GM19467 (cell line): ENCODE measurements around the gene WNT7A.

Source experiments
- ATAC-seq: cut with Tn5 transposase; IDR thresholded peaks from one replicate; pipeline ENCODE4 v1.9.1; 2021; ENCODE audit warnings: mild to moderate bottlenecking, moderate library complexity; ENCODE audit not compliant: unreplicated experiment

Gene WNT7A

GRCh38 chr3:13798401-13798800 lies 81.5 kb downstream of the WNT7A start:
- no peak for ATAC-seq

GRCh38 chr3:13796701-13797460 lies 83.0 kb downstream of the WNT7A start:
- ATAC-seq, result no peak

- no peak for ATAC-seq
Observed at GRCh38 chr3:13795816-13796215, 84.1 kb downstream of the WNT7A start.

- no peak for ATAC-seq
Observed at GRCh38 chr3:13794322-13794721, 85.5 kb downstream of the WNT7A start.

- no peak for ATAC-seq
Observed at GRCh38 chr3:13793451-13793850, 86.4 kb downstream of the WNT7A start.

- ATAC-seq, result no peak
Observed at GRCh38 chr3:13792512-13793371, 87.1 kb downstream of the WNT7A start.

GRCh38 chr3:13792051-13792490 lies 87.8 kb downstream of the WNT7A start:
- ATAC-seq, result no peak

- ATAC-seq, result no peak
Observed at GRCh38 chr3:13791198-13792050, 88.4 kb downstream of the WNT7A start.

- ATAC-seq, result no peak
Observed at GRCh38 chr3:13790376-13791197, 89.3 kb downstream of the WNT7A start.

- no peak for ATAC-seq
Observed at GRCh38 chr3:13788522-13789424, 91.1 kb downstream of the WNT7A start.

- ATAC-seq, result no peak
Observed at GRCh38 chr3:13787533-13788132, 92.2 kb downstream of the WNT7A start.

- no peak for ATAC-seq
Observed at GRCh38 chr3:13786811-13787210, 93.1 kb downstream of the WNT7A start.

GRCh38 chr3:13785853-13786436 lies 93.9 kb downstream of the WNT7A start:
- ATAC-seq, result no peak

GRCh38 chr3:13785351-13785750 lies 94.5 kb downstream of the WNT7A start:
- no peak for ATAC-seq

GRCh38 chr3:13783476-13783875 lies 96.4 kb downstream of the WNT7A start:
- no peak for ATAC-seq

- no peak for ATAC-seq
Observed at GRCh38 chr3:13782501-13782900, 97.4 kb downstream of the WNT7A start.

GRCh38 chr3:13781417-13781816 lies 98.5 kb downstream of the WNT7A start:
- no peak for ATAC-seq

GRCh38 chr3:13780432-13781176 lies 99.3 kb downstream of the WNT7A start:
- ATAC-seq, result no peak
